ENCODE data around the gene PAK4.
"Not testable (repeated sequence)": the region's sequence is repeated elsewhere in the genome, so short reads cannot be mapped to it uniquely, and the experiment has no call there.

The PAK4 gene

GRCh38 chr19:39090881-39091280 lies 34.7 kb upstream of the PAK4 start:
- TF ChIP-seq CTCF (IDR thresholded peaks at IDR 0.05; ENCODE audit: extremely low read depth, insufficient read depth, missing control alignments): no peak
- in situ Hi-C loops (cut with MboI; ENCODE audit: low pct_unique_long_range_greater_than_20kb, low sequenced_read_pairs, unreplicated experiment): no loop called here
- no peak for DNase-seq (ENCODE audit: low spot score)

- DNase-seq (ENCODE audit: low spot score): not testable (repeated sequence)
Observed at GRCh38 chr19:39095799-39096540, 29.6 kb upstream of the PAK4 start.

GRCh38 chr19:39097299-39097698 lies 28.3 kb upstream of the PAK4 start:
- in situ Hi-C loops (cut with MboI; ENCODE audit: low pct_unique_long_range_greater_than_20kb, low sequenced_read_pairs, unreplicated experiment): no loop called here
- no peak for TF ChIP-seq CTCF (IDR thresholded peaks at IDR 0.05; ENCODE audit: extremely low read depth, insufficient read depth, missing control alignments)
- DNase-seq (ENCODE audit: low spot score): no peak

More at GRCh38 chr19:39095799-39096540, 29.6 kb upstream of the PAK4 start:
- in situ Hi-C loops (cut with MboI; ENCODE audit: low pct_unique_long_range_greater_than_20kb, low sequenced_read_pairs, unreplicated experiment): not testable (repeated sequence)

- DNase-seq (ENCODE audit: low spot score): no peak
- TF ChIP-seq CTCF (IDR thresholded peaks at IDR 0.05; ENCODE audit: extremely low read depth, insufficient read depth, missing control alignments): no peak
- in situ Hi-C loops (cut with MboI; ENCODE audit: low pct_unique_long_range_greater_than_20kb, low sequenced_read_pairs, unreplicated experiment): no loop called here
Observed at GRCh38 chr19:39097721-39098120, 27.9 kb upstream of the PAK4 start.

- no peak for DNase-seq (ENCODE audit: low spot score)
- in situ Hi-C loops (cut with MboI; ENCODE audit: low pct_unique_long_range_greater_than_20kb, low sequenced_read_pairs, unreplicated experiment): no loop called here
- TF ChIP-seq CTCF (IDR thresholded peaks at IDR 0.05; ENCODE audit: extremely low read depth, insufficient read depth, missing control alignments): no peak
Observed at GRCh38 chr19:39098365-39099269, 27.0 kb upstream of the PAK4 start.

GRCh38 chr19:39099341-39099740 lies 26.2 kb upstream of the PAK4 start:
- no peak for TF ChIP-seq CTCF (IDR thresholded peaks at IDR 0.05; ENCODE audit: extremely low read depth, insufficient read depth, missing control alignments)
- DNase-seq (ENCODE audit: low spot score): no peak
- in situ Hi-C loops (cut with MboI; ENCODE audit: low pct_unique_long_range_greater_than_20kb, low sequenced_read_pairs, unreplicated experiment): no loop called here

Data from GM13977 (cell line).